IMR-90 (cell line): ENCODE measurements around the gene CCDC7. TPM values are rescaled to one million over a fixed set of nuclear protein-coding genes. Genes with fewer than 3 reads are reported as not detected.
"Not testable (repeated sequence)": the region's sequence is repeated elsewhere in the genome, so short reads cannot be mapped to it uniquely, and the experiment has no call there.

Experiments
- ATAC-seq: fragments of 200-7000 bp; cut with Tn5 transposase; 2 replicates; pipeline ENCODE4 v1.9.1; 2020; ENCODE audit warnings: low read depth, mild to moderate bottlenecking, moderate library complexity
- BruUV-seq: library from RNA; stranded (reverse); fragments of 400-500 nt; replicated peaks from 2 replicates; lab custom pipeline; 2021; lab: Mats Ljungman, UMichigan
- CTCF ChIA-PET: fragments of 300-600 bp; formaldehyde crosslinking; extraction: SDS; loops from one replicate; lab custom pipeline; 2021; ENCODE audit warnings: antibody characterized with exemption; lab: Yijun Ruan, JAX
- POLR2A ChIA-PET: fragments of 300-600 bp; sonication (Branson Sonifier 250); formaldehyde crosslinking; loops from one replicate; lab custom pipeline; 2022; ENCODE audit warnings: antibody characterized with exemption; ENCODE audit not compliant: unreplicated experiment; lab: Charles Lee
- DNase-seq: peaks from one replicate; pipeline ENCODE4 v3.0.0; 2013
- H2AFZ ChIP-seq: replicated peaks from 2 replicates; pipeline ENCODE3; 2013; ENCODE audit warnings: low read length, mild to moderate bottlenecking; ENCODE audit not compliant: poor library complexity
- H2AK5ac ChIP-seq: 2 replicates; pipeline ENCODE4 v1.6.1; 2013; ENCODE audit warnings: low read depth, low read length, inconsistent platforms
- H2AK9ac ChIP-seq: replicated peaks from 2 replicates; pipeline ENCODE3; 2013; ENCODE audit warnings: mild to moderate bottlenecking, low read depth, low read length, moderate library complexity; ENCODE audit not compliant: poor library complexity
- H2BK120ac ChIP-seq: 2 replicates; pipeline ENCODE4 v1.6.1; 2013; ENCODE audit warnings: low read depth, low read length, inconsistent platforms
- H2BK15ac ChIP-seq: 3 replicates; pipeline ENCODE4 v1.6.1; 2013; ENCODE audit warnings: low read depth, low read length, inconsistent platforms
- H2BK20ac ChIP-seq: 2 replicates; pipeline ENCODE4 v1.6.1; 2013; ENCODE audit warnings: low read depth, mild to moderate bottlenecking, inconsistent platforms, low read length, moderate library complexity
- H2BK5ac ChIP-seq: 2 replicates; pipeline ENCODE4 v1.6.1; 2013; ENCODE audit warnings: mild to moderate bottlenecking, low read depth, low read length, inconsistent platforms; ENCODE audit not compliant: poor library complexity, severe bottlenecking
- H3K14ac ChIP-seq: replicated peaks from 2 replicates; pipeline ENCODE4 v1.6.1; 2013; ENCODE audit warnings: low read depth, low read length, inconsistent platforms
- H3K18ac ChIP-seq: 2 replicates; pipeline ENCODE4 v1.6.1; 2013; ENCODE audit warnings: low read depth, low read length, control low read depth
- H3K23ac ChIP-seq: 2 replicates; pipeline ENCODE4 v1.6.1; 2013; ENCODE audit warnings: low read depth, low read length, inconsistent platforms
- H3K27ac ChIP-seq: 2 replicates; pipeline ENCODE4 v1.5.1; 2013; ENCODE audit warnings: mild to moderate bottlenecking, control low read depth, low read length; ENCODE audit not compliant: insufficient read depth
- H3K27me3 ChIP-seq: 2 replicates; pipeline ENCODE4 v1.6.1; 2013; ENCODE audit warnings: low read length; ENCODE audit not compliant: control insufficient read depth, insufficient read depth
- H3K36me3 ChIP-seq: 2 replicates; pipeline ENCODE4 v1.6.1; 2013; ENCODE audit warnings: low read length, mixed read lengths; ENCODE audit not compliant: control insufficient read depth, insufficient read depth
- H3K4ac ChIP-seq: 2 replicates; pipeline ENCODE4 v1.6.1; 2013; ENCODE audit warnings: low read depth, low read length, inconsistent platforms
- H3K4me1 ChIP-seq: 2 replicates; pipeline ENCODE4 v1.6.1; 2013; ENCODE audit warnings: low read length, mixed read lengths; ENCODE audit not compliant: control insufficient read depth, insufficient read depth
- H3K4me2 ChIP-seq: 2 replicates; pipeline ENCODE4 v1.6.1; 2013; ENCODE audit warnings: low read depth, mild to moderate bottlenecking, control low read depth, low read length, moderate library complexity
- H3K4me3 ChIP-seq: 2 replicates; pipeline ENCODE4 v1.5.1; 2013; ENCODE audit warnings: low read depth, mild to moderate bottlenecking, control low read depth, low read length, moderate library complexity; ENCODE audit not compliant: insufficient read depth
- H3K56ac ChIP-seq: 2 replicates; pipeline ENCODE4 v1.6.1; 2013; ENCODE audit warnings: low read length, inconsistent platforms; ENCODE audit not compliant: insufficient read depth; ENCODE audit errors: extremely low read depth
- H3K79me1 ChIP-seq, 2 experiments: 2 replicates each; pipeline ENCODE4 v1.6.1; 2013; ENCODE audit warnings: low read length in 2 of 2, inconsistent platforms in 1 of 2, low read depth in 1 of 2
- H3K9ac ChIP-seq: 2 replicates; pipeline ENCODE4 v1.6.1; 2013; ENCODE audit warnings: low read depth, low read length, control low read depth
- H3K9me1 ChIP-seq: 2 replicates; pipeline ENCODE4 v1.6.1; 2013; ENCODE audit warnings: low read length, inconsistent platforms; ENCODE audit not compliant: insufficient read depth
- H3K9me3 ChIP-seq: 2 replicates; pipeline ENCODE4 v1.6.1; 2013; ENCODE audit warnings: low read length; ENCODE audit not compliant: control insufficient read depth, insufficient read depth
- H4K20me1 ChIP-seq: 2 replicates; pipeline ENCODE4 v1.6.1; 2013; ENCODE audit warnings: low read length, inconsistent platforms; ENCODE audit not compliant: insufficient read depth
- H4K5ac ChIP-seq: 2 replicates; pipeline ENCODE4 v1.6.1; 2013; ENCODE audit warnings: mild to moderate bottlenecking, low read depth, low read length, control low read depth
- H4K8ac ChIP-seq, 2 experiments: 2 replicates each; pipeline ENCODE4 v1.6.1; 2013; ENCODE audit warnings: low read depth in 2 of 2, low read length in 2 of 2, control low read depth in 1 of 2, inconsistent platforms in 1 of 2
- H4K91ac ChIP-seq: 2 replicates; pipeline ENCODE4 v1.6.1; 2013; ENCODE audit warnings: low read depth, low read length, inconsistent platforms; ENCODE audit not compliant: insufficient read depth
- WGBS, 2 experiments: methylation state at CpG; one replicate each; pipeline versions ENCODE4 v1.1.5 to v1.1.7; 2013; ENCODE audit warnings: missing lambda C conversion rate in 2 of 2; ENCODE audit not compliant: insufficient read length in 1 of 2; ENCODE audit errors: extremely low coverage in 2 of 2; 5-methylcytosine and 5-hydroxymethylcytosine counted together
- dilution Hi-C: fragments of 300-500 bp; cut with HindIII; formaldehyde crosslinking; loops from one replicate; pipeline ENCODE4 v1.14.3; 2018; ENCODE audit warnings: low sequenced_read_pairs; ENCODE audit not compliant: unreplicated experiment
- in situ Hi-C: fragments of 300-500 bp; cut with MboI; formaldehyde crosslinking; loops from 3 replicates; pipeline ENCODE4 v1.14.3; 2019; ENCODE audit warnings: low sequenced_read_pairs, inconsistent platforms, mixed read lengths
- intact Hi-C: fragments of 100-400 bp; cut with micrococcal nuclease; formaldehyde crosslinking; loops from 2 replicates; pipeline ENCODE4 v1.10.0; 2022
- polyA plus RNA-seq, 3 experiments: library from polyadenylated mRNA; depleted of rRNA; stranded (reverse); fragments of >200 nt; gene quantifications; 2 replicates each; pipeline ENCODE4 v1.2.3, GENCODE V29; 2012; ENCODE audit warnings: low replicate concordance in 1 of 3
- total RNA-seq: library from RNA; depleted of rRNA; stranded (reverse); fragments of >200 nt; gene quantifications from 2 replicates; pipeline ENCODE4 v1.2.3, GENCODE V29; 2012

Gene CCDC7
- total and polyA plus RNA-seq, 2 of the 4 experiments (the other 2 are of a cell fraction): 0.74 to 4.3 TPM

DNA sequence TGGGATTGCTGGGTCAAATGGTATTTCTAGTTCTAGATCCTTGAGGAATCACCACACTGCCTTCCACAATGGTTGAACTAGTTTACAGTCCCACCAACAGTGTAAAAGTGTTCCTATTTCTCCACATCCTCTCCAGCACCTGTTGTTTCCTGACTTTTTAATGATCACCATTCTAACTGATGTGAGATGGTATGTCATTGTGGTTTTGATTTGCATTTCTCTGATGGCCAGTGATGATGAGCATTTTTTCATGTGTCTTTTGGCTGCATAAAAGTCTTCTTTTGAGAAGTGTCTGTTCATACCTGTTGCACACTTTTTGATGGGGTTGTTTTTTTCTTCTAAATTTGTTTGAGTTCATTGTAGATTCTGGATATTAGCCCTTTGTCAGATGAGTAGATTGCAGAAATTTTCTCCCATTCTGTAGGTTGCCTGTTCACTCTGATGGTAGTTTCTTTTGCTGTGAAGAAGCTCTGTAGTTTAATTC lies 37.1 kb downstream of the CCDC7 start:
- CTCF ChIA-PET, H3K9ac ChIP-seq, H3K4me2 ChIP-seq, H3K79me1 ChIP-seq, H4K8ac ChIP-seq, H2BK5ac ChIP-seq, H2AFZ ChIP-seq, H3K4ac ChIP-seq, H3K9me1 ChIP-seq, H2AK9ac ChIP-seq, POLR2A ChIA-PET, H4K20me1 ChIP-seq, intact Hi-C loops, H3K36me3 ChIP-seq, H3K56ac ChIP-seq, H3K4me1 ChIP-seq, H3K23ac ChIP-seq, H4K5ac ChIP-seq, in situ Hi-C loops, H2AK5ac ChIP-seq, BruUV-seq, H2BK120ac ChIP-seq, dilution Hi-C loops, DNase-seq, H3K14ac ChIP-seq, H2BK20ac ChIP-seq, H3K9me3 ChIP-seq, H3K27me3 ChIP-seq, H3K27ac ChIP-seq, H3K18ac ChIP-seq, H4K91ac ChIP-seq, H2BK15ac ChIP-seq, H3K4me3 ChIP-seq, ATAC-seq: not testable (repeated sequence)

DNA sequence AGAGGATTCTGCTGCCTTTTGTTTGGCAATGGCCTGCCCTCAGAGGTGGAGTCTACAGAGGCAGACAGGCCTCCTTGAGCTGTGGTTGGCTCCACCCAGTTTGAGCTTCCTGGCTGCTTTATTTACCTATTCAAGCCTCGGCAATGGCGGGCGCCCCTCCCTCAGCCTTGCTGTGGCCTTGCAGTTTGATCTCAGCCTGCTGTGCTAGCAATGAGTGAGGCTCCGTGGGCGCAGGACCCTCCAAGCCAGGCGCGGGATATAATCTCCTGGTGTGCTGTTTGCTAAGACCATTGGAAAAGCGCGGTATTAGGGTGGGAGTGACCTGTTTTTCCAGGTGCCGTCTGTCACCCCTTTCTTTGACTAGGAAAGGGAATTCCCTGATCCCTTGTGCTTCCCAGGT lies 42.1 kb downstream of the CCDC7 start:
- intact Hi-C loops, H4K20me1 ChIP-seq, CTCF ChIA-PET, H2BK15ac ChIP-seq, dilution Hi-C loops, H3K9ac ChIP-seq, H3K18ac ChIP-seq, H4K5ac ChIP-seq, H3K4me3 ChIP-seq, H2BK5ac ChIP-seq, BruUV-seq, ATAC-seq, H2AK9ac ChIP-seq, H3K23ac ChIP-seq, H3K36me3 ChIP-seq, H3K27ac ChIP-seq, H3K4me1 ChIP-seq, H2AFZ ChIP-seq, in situ Hi-C loops, H3K9me1 ChIP-seq, H3K4me2 ChIP-seq, H3K27me3 ChIP-seq, H3K4ac ChIP-seq, H2AK5ac ChIP-seq, H4K8ac ChIP-seq, H3K56ac ChIP-seq, POLR2A ChIA-PET, H3K9me3 ChIP-seq, H3K79me1 ChIP-seq, H4K91ac ChIP-seq, H2BK120ac ChIP-seq, H3K14ac ChIP-seq, H2BK20ac ChIP-seq, DNase-seq: not testable (repeated sequence)
- no CpG with 5 or more reads among the region's 10 CpGs for WGBS, 2 experiments
